ENCODE results near the gene S1PR3.

- TF ChIP-seq CTCF (IDR thresholded peaks at IDR 0.05) (no peak), EP300 (IDR thresholded peaks at IDR 0.05; ENCODE audit: low read depth) (no peak)
Observed at GRCh38 chr9:89022902-89023301, 31.6 kb downstream of the S1PR3 start.
